ENCODE measurements around the gene EMP3.
A peak's percentile ranks its signal among the peaks of the same experiment; 100 is the strongest.

GRCh38 chr19:48290771-48291488 lies 34.4 kb upstream of the EMP3 start:
- TF ChIP-seq CTCF (IDR thresholded peaks at IDR 0.05) (peak; percentile 90 to 98 (median 96)), POLR2A (IDR thresholded peaks at IDR 0.05) (no peak)
